Amygdala (tissue), 56 donors: Measurements from ENCODE around the gene CHEK2.
"Not testable (repeated sequence)": the region's sequence is repeated elsewhere in the genome, so short reads cannot be mapped to it uniquely, and the experiment has no call there.

Experiments used
- DNase-seq, 56 donors: peaks; one replicate each; lab custom pipeline; 2025; lab: John Stamatoyannopoulos, UW

CHEK2 gene

GRCh38 chr22:28743852-28744251, 2.2 kb upstream of the CHEK2 start:
- no peak for DNase-seq

GRCh38 chr22:28742562-28742962, 942 bp upstream of the CHEK2 start:
- DNase-seq, result peak in 3 of 56 donors; percentile 23 to 79 (median 64)

GRCh38 chr22:28741200-28741784, 328 bp downstream of the CHEK2 start:
- no peak for DNase-seq

- not testable (repeated sequence) for DNase-seq
Observed at GRCh38 chr22:28738876-28739275, 2.7 kb downstream of the CHEK2 start.

GRCh38 chr22:28737701-28738100, 3.9 kb downstream of the CHEK2 start:
- DNase-seq, result no peak

- no peak for DNase-seq
Observed at GRCh38 chr22:28736301-28737155, 5.1 kb downstream of the CHEK2 start.

GRCh38 chr22:28734393-28734792, 7.2 kb downstream of the CHEK2 start:
- DNase-seq, result no peak

GRCh38 chr22:28730179-28730578, 11.4 kb downstream of the CHEK2 start:
- DNase-seq, result no peak

GRCh38 chr22:28728621-28729313, 12.9 kb downstream of the CHEK2 start:
- DNase-seq, result no peak

GRCh38 chr22:28728002-28728401, 13.6 kb downstream of the CHEK2 start:
- no peak for DNase-seq

GRCh38 chr22:28718044-28718443, 23.6 kb downstream of the CHEK2 start:
- no peak for DNase-seq

GRCh38 chr22:28716686-28717085, 24.9 kb downstream of the CHEK2 start:
- DNase-seq, result no peak

- DNase-seq, result no peak
Observed at GRCh38 chr22:28715611-28716010, 26.0 kb downstream of the CHEK2 start.

- no peak for DNase-seq
Observed at GRCh38 chr22:28714043-28714628, 27.5 kb downstream of the CHEK2 start.

GRCh38 chr22:28711820-28712777, 29.5 kb downstream of the CHEK2 start:
- no peak for DNase-seq

- DNase-seq, result no peak
Observed at GRCh38 chr22:28711341-28711740, 30.3 kb downstream of the CHEK2 start.

- DNase-seq, result no peak
Observed at GRCh38 chr22:28710576-28711191, 30.9 kb downstream of the CHEK2 start.

- DNase-seq, result no peak
Observed at GRCh38 chr22:28710107-28710506, 31.5 kb downstream of the CHEK2 start.

- DNase-seq, result no peak
Observed at GRCh38 chr22:28706845-28707244, 34.8 kb downstream of the CHEK2 start.

GRCh38 chr22:28703436-28703835, 38.2 kb downstream of the CHEK2 start:
- no peak for DNase-seq
